ENCODE data around the gene NUBP2. TPM values are rescaled to one million over a fixed set of nuclear protein-coding genes. Genes with fewer than 3 reads are reported as not detected.

NUBP2 gene
- polyA plus RNA-seq, 3 donors, result 28.2 to 53.9 (median 51.0) TPM

DNA sequence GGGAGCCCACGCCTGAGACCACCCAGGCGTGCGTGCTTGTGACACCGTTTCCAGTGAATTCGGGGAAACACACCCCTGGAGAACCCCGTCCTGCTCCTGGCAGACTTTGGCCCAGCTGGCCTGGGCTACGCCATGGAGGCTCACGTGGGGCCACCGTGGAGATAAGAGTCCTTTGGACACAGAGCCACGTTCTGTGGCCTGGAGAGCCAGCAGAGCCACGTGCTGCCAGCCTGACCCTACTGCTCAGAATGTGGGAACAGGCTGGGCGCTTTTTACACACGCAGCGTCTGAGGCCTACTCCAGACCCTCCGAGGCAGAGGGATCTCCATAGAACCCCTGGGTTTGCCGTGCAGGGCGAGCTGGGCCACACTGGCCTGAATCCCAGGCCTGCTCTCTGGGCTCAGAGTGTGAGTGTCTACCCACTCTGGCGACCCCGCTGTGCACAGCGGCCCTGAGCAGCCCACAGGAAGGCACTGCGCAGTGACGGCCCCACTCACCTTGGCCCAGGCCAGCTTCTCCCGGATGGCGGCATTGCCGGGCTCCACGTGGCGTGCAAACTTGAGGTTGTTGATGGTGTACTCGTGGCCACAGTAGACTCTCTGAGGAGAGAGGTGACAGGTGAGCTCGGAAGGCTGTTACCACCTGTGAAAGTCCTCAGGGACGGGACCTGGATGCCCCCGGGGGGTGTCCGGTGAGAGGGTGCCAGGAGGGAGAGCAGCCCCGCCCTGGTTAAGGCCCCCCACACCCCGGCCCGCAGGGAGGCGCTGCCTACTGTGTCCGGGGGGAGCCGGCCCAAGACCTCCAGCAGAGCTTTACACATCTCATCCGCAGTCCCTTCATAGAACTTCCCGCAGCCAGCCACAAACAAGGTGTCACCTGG lies 33.9 kb downstream of the NUBP2 start:
- DNase-seq (ENCODE audit: extremely low read depth in 1 of 11, low read depth in 9 of 11, low spot score in 4 of 11), result no peak

DNA sequence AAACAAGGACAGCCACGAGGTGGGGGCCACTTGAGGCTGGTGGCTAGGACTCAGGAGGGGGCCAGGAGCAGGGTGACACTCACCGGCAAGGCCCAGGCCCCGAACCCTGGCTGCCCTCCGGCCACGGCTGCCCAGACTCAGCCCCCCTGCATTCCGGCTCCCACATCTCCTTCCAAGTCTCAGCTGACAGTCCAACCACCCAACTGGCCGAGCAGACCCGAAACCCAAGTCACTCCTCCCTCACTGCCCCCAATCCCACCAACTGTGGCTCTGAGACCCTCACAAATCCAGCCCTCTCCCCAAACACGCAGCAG lies 34.5 kb downstream of the NUBP2 start:
- no peak for DNase-seq (ENCODE audit: extremely low read depth in 1 of 11, low read depth in 9 of 11, low spot score in 4 of 11)

DNA sequence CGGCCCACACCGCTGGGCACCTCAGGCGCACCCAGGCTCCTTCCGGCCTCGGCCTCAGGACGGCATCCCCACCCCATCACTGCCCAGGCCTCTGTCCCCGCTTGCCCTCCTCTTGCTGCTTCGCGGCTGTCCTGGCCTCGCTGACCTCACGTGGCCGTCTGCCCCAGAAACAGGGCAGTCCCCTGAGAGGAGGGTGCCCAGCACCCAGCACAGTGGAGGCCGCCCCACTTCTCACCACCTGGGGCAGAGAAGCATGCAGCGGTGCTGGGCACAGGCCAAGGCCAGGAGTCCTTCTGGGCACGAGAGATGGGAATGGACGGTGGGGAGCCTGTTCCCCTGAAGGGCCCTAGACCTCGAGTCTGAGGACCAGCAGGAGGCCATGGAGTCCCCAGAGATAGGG lies 35.0 kb downstream of the NUBP2 start:
- DNase-seq (ENCODE audit: extremely low read depth in 1 of 11, low read depth in 9 of 11, low spot score in 4 of 11), result no peak

- DNase-seq (ENCODE audit: extremely low read depth in 1 of 11, low read depth in 9 of 11, low spot score in 4 of 11), result no peak
These were observed 35.6 kb downstream of the NUBP2 start for GRCh38 chr16:1818204-1818872.

DNA sequence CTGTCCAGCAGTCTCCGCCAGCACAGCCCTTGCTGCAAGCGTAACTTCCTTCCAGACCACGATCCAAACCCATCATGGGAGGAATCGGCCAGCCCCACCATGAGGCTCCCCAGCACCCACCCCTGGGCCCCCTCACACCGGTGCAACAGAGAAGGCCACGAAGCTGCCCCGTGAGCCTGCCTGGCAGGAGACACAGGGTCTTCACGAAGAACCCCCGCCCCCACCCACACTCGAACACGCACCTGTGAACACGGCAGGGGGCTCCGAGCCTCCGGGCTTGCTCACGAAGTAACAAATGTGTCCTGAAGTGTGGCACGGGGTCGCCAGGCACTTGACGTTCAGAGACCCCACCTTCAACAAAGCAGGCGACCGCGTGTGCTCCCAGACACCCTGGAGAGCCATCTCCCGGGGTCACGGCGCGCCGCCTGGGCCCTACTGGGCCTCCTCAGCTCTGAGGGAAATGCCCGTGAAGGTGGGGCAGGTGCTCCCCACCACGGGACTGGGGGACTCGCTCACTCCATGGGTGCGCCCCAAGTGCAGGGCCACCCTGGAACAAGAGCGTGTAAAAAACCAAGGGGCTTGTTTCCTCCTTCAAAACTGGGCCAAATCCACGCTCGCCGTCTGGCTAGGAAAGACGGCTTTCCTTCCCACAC lies 36.2 kb downstream of the NUBP2 start:
- DNase-seq (ENCODE audit: extremely low read depth in 1 of 11, low read depth in 9 of 11, low spot score in 4 of 11), result no peak

DNA sequence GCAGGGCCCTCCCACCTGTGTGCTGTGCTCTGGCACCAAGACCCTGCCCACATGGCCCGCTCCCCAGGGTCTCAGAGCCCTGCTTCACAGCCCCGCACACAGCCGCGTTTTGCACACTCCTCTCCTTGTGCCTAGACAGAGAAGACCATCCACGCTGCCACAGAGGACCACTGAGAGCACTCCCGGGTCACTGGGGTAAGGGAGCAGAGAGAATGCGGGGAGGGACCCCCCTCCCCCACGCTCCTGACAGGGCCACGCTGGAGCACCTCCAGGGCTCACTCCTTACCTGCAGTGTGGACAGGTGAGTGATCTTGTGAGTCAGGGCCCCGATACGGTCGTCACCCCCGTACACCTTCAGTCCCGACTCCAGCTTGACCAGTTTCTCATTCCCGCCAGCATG lies 36.9 kb downstream of the NUBP2 start:
- DNase-seq (ENCODE audit: extremely low read depth in 1 of 11, low read depth in 9 of 11, low spot score in 4 of 11), result no peak

DNA sequence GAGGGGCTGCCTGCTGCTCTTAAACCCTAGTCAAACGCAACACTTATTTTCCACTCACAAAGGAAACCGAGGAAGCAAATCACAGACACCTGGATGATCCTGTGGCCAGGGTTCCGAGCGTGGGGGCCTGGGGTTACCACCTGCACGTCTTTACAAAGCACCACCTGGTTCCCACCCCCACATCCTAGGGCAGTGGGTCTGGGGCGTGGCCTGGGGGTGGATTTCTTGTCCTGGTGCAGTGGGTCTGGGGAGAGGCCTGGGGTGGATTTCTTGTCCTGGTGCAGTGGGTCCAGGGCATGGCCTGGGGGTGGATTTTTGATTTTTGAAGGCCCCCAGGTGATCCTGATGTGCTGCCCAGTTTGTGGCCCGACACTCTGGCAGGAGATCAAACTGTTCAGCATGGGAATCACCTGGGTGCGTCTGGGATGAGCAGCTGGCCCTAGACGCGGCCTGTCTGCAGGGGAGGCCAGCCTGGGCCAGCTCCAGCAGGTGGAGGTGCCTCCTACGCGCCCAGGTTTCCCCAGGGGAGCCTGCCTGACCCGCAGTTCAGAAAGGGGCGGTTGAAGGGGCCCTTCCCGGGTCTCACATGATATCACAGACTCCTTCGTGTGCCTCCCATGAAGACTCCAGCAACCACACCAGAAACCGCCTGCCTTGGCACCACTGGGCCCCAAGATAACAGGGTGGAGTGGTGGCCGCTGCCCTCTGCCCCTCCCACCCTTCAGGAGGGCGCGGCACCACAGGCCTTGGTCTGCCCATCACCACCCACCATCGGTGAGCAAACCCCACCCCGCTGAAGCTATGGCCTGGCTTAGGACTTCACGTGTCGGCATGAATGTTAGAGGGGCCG lies 37.6 kb downstream of the NUBP2 start:
- no peak for DNase-seq (ENCODE audit: extremely low read depth in 1 of 11, low read depth in 9 of 11, low spot score in 4 of 11)

- DNase-seq (ENCODE audit: extremely low read depth in 1 of 11, low read depth in 9 of 11, low spot score in 4 of 11), result no peak
These were observed 38.2 kb downstream of the NUBP2 start for GRCh38 chr16:1820946-1821290.

GRCh38 chr16:1821861-1822611 lies 39.3 kb downstream of the NUBP2 start:
- no peak for DNase-seq (ENCODE audit: extremely low read depth in 1 of 11, low read depth in 9 of 11, low spot score in 4 of 11)

- no peak for DNase-seq (ENCODE audit: extremely low read depth in 1 of 11, low read depth in 9 of 11, low spot score in 4 of 11)
These were observed 40.0 kb downstream of the NUBP2 start for GRCh38 chr16:1822801-1823200.

GRCh38 chr16:1823821-1824220 lies 41.1 kb downstream of the NUBP2 start:
- DNase-seq (ENCODE audit: extremely low read depth in 1 of 11, low read depth in 9 of 11, low spot score in 4 of 11), result peak in 1 of 11 donors; percentile 13

- DNase-seq (ENCODE audit: extremely low read depth in 1 of 11, low read depth in 9 of 11, low spot score in 4 of 11), result no peak
These were observed 42.7 kb downstream of the NUBP2 start for GRCh38 chr16:1825381-1825863.

GRCh38 chr16:1825864-1826690 lies 43.3 kb downstream of the NUBP2 start:
- peak in 2 of 11 donors; percentile 26 to 34 for DNase-seq (ENCODE audit: extremely low read depth in 1 of 11, low read depth in 9 of 11, low spot score in 4 of 11)

- DNase-seq (ENCODE audit: extremely low read depth in 1 of 11, low read depth in 9 of 11, low spot score in 4 of 11), result peak; percentile 84 to 94 (median 91)
These were observed 44.2 kb downstream of the NUBP2 start, which contains the start of the genes FAHD1 and HAGH for GRCh38 chr16:1826691-1827573. FAHD1 (plus strand) TSS chr16:1827206; CDS start chr16:1827239, 33 bp downstream. HAGH (minus strand) TSS chr16:1826825; CDS start chr16:1826787, 38 bp downstream.

GRCh38 chr16:1828645-1829410 lies 46.1 kb downstream of the NUBP2 start:
- DNase-seq (ENCODE audit: extremely low read depth in 1 of 11, low read depth in 9 of 11, low spot score in 4 of 11), result peak in 2 of 11 donors; percentile 11 to 35

GRCh38 chr16:1830213-1830612 lies 47.5 kb downstream of the NUBP2 start:
- no peak for DNase-seq (ENCODE audit: extremely low read depth in 1 of 11, low read depth in 9 of 11, low spot score in 4 of 11)
